ENCODE measurements around the gene GID4.
A peak's percentile ranks its signal among the peaks of the same experiment; 100 is the strongest.
"Not testable (repeated sequence)": the region's sequence is repeated elsewhere in the genome, so short reads cannot be mapped to it uniquely, and the experiment has no call there.

GID4 gene

DNA sequence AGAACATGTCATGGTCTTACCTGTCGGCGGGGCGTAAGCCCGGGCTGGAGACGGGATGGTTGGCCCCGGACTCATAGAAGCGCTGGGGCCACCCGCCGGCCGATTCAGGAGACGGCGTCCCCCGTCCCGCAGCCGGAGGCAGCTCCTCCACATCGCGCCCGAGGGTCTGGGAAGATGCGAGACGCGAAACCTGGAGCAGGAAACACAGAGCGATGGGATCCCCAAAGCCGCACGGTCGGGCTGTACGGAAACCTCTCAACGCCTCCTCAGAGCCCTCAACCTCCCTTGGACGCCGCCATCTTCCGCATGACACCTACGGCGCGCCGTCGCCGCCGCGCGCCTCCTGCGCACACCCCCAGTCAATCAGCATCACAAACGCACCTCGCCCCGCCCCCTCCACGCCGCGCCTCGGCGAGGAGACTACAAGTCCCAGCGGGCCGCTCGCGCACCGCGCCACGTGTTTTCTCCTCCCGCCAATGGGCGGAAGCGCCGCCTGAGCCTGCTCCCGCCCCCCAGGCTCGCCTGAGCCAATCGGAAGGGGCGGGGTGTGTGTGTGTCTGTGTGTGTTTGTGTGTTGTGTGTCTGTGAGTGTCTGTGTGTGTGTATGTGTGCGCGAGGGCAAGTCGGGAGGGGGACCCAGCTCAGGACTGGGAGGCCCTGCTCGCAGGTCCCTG, at the start of gene GID4, which contains the start of gene ATPAF2:
GID4 (plus strand) TSS at position 548 of the 674 bp plus-strand sequence; CDS start at position 605, 57 bp downstream.
ATPAF2 (minus strand) TSS at position 308 of the 674 bp plus-strand sequence; CDS start at position 153, 155 bp downstream.
- DNase-seq: peak; percentile 100

DNA sequence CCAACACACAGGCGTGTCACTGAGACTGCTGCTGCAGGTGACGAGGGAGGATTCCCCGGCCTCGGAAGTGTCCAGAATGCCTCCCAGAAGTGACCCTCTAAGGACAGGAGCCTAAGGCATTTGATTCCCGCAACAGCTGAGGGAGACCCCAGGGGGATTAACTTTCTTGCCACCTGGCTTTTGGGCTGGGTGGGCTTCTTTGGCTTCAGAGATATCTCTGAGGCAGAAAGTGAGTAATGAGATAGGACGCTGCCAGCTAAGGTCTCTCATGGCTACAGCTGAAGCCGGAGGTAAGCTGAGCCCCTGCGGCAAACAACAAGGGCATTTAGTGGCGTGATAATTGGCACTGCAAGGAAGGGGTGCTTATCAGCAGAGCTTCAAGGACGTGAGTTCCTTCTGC, 49.6 kb upstream of the GID4 start:
- no peak for DNase-seq

DNA sequence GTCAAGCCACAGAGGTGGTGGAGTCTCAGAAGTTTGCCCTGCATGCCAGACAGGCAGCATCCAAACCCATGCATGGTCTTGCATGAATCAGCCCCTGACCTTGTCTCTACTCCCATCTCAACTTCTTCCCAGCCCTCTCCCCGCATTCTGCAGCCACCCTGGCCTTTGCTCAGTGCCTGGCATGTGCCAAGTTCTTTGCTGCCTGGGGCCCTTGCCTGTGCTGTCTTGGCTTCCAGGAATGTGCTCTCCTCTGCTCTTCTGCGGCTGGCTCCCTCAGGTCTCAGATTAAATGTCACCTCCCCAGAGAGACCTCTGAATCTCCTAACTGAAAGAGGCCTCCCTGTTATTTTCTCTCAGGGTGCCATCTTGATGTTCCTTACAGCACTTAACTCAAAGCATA, 48.9 kb upstream of the GID4 start:
- no peak for DNase-seq

DNA sequence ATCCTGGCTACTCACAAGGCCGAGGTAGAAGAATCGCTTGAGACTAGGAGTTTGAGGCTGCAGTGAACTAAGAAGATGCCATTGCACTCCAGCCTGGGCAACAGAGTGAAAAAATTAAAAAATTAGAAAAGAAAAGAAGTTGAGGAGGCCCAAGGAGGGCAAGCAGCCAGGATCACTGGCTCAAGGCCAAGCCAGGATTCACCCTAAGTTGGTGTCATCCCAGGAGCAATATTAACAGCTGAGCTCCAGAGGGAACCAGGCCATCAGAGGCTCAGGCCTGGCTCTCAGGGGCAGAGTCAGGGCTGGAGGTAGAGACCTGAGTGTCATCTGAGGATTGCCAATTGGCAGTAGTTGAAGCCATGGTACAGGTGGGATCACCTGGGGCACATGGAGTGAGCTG, 45.8 kb upstream of the GID4 start:
- DNase-seq: no peak

DNA sequence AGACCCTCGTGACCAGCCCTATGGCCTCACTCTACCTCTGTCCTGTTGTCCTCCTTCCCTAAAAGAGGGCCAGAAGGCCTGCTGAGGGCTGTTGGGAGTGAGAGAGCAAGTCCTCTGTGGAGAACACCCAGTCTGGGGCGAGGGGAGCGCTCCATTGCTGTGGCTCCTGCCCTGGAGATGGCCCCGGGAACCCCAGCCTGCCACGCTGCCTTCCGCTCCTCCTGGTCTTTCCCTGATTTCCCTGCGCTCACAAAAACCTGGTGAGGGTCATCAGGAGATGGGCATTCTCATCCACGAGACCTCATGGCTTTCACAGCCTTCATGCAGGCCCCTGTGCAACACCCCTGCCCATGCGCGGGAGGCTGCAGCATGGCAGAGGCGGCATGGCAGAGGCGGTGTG, 45.4 kb upstream of the GID4 start:
- no peak for DNase-seq

DNA sequence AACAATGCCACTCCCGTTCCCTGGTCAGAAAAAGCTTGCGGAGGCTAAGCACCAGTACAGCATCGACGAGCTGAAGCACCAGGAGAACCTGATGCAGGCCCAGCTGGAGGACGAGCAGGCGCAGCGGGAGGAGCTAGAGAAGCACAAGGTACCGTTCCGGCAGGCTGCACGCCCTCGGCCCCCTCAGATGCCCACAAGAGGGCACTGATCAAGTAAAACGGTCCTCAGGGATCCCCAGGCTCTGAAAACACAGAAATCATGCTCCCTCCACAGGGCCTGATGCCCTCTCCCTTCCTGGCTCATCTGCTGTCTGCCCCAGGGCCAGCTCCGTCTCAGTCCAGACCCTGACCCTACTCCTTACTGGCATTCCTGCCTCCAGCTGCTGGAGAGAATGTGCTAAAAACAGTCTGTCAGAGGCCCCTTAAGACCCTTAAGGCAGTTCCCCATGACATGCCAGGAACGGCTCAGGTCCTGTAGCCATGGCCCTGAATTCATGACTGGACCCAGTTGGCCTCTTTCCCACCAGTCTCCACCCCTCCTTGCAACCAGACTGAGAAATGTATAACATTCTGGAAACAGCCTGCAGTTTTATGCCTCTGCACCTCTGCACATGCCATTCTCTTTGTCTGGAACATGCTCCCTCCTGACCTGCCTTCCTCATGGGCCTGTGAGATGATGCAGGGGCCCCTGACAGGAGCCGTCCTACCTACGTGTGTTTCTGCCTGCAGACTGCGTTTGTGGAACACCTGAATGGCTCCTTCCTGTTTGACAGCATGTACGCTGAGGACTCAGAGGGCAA, 44.7 kb upstream of the GID4 start:
- no peak for DNase-seq

DNA sequence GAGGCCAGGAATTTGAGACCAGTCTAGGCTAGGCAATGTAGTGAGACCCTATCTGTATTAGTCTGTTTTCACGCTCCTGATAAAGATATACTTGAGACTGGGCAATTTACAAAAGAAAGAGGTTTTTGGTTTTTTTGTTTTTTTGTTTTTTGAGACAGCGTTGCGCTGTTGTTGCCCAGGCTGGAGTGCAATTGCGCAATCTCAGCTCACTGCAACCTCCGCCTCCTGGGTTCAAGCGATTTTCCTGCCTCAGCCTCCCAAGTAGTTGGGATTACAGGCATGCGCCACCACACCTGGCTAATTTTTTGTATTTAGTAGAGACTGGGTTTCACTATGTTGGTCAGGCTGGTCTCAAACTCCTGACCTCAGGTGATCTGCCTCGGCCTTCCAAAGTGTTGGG, 43.3 kb upstream of the GID4 start:
- DNase-seq: not testable (repeated sequence)

DNA sequence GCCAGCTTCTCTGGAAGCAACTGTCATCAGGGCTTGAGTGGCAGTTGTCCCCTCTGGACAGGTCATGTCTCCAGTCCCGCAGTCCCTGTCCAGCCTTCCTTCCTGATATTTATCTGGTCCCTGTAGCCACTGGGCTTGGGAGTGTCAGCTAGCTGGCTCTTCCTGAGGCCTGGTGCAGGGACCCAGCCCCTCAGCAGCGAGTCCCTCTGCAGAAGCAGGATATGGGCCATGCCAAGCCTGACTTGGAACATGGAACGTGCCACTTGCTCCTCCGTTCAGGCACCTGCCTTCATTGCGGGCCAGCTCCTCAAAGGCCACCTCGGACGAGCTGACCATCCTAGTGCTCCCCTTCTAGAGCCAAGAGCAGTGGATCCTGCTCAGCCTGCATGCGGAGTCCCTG, 40.3 kb upstream of the GID4 start:
- DNase-seq: no peak

DNA sequence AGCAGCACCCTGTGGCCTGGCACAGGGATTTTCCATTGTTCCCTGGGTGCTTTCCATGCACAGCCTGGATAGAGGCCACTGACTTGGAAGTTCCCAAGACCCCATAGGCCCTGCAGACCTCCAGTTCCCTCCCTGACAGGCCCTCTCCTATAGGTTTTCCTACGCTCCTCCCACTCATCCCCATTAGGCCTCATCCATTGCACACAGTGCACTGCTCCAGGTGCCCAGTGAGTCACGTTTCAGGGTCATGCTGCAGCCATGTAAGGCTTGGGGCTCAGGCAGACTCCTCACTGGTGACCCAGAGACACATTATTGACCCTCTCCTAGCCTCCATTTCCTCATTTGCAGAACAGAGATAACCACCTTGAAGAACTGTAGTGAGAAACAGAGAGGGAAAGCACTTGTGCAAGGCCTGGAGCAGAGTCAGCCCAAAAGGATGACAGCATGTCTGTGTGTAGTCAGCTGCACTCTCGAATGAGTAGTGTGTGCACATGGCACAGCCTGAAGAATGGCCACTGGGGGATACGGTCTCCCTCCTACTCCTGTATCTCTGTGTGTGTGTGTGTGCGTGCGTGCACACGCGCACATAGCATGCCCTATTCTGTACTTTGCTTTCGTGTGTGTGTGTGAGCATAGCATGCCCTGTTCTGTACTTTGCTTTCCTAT, 39.7 kb upstream of the GID4 start:
- no peak for DNase-seq

DNA sequence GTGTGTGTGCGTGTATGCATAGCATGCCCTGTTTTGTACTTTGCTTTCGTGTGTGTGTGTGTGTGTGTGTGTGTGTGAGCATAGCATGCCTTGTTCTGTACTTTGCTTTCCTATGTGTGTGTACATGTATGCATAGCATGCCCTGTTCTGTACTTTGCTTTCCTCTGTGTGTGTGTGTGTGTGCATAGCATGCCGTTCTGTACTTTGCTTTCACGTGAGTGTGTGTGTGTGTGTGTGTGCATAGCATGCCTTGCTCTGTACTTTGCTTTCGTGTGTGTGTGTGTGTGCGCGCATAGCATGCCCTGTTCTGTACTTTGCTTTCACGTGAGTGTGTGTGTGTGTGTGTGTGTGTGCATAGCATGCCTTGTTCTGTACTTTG, 39.2 kb upstream of the GID4 start:
- DNase-seq: no peak

DNA sequence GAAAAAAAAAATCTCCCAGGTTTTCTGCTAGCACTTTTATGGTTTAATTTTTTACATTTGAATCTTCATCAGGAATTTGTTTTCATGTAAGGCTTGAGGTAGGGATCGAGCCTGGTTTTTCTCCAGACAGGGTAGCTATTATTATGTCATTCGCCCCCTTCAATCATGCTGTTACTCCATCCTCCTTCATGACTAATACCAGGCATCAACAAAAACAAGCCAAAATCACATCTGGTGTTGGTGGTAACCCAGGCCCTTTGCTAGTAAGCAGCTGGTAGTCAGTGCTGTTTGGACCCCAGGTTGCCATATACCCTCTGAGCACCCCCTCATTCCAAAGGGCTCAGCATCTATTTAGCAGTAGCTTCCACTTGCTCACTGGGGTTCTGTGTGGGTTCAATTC, 37.0 kb upstream of the GID4 start:
- DNase-seq: no peak

DNA sequence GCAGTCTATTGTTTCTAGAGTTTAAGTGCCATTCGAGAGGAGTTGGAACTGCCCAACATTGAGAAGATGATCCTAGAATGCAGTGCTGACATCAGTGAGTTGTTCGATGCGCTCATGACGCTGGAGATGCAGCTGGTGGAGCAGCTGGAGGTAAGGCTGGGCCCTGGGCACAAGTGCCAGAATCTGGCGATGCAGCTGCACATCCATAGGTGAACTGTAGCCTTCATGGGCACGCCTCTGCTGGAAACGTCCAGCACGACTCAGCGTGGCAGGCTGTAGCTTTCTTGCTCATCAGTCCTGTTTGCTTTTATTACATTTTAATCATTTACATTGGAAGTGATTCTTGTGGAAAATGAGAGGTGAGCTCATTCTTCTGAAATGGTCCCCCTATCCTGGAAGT, 34.9 kb upstream of the GID4 start:
- no peak for DNase-seq

DNA sequence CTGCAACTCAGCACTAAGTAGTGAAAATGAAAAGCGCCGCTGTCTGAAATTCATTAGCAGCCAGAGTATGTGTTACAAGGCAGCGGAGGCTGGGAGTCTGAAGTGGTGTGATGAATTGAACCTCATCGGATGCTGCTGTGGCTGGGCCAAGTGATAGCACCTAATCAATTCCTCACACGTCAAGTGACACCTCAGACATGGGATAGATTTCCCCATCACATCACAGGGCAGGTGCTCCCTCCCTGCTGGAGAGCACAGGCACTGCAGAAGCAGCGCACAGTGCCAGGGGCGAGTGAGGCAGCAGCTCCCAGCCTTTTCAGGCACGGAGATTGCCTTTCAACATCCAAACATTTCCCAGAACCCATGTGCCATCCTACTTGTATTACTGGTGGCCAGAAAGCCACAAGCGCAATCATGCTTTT, 34.3 kb upstream of the GID4 start:
- DNase-seq: no peak

DNA sequence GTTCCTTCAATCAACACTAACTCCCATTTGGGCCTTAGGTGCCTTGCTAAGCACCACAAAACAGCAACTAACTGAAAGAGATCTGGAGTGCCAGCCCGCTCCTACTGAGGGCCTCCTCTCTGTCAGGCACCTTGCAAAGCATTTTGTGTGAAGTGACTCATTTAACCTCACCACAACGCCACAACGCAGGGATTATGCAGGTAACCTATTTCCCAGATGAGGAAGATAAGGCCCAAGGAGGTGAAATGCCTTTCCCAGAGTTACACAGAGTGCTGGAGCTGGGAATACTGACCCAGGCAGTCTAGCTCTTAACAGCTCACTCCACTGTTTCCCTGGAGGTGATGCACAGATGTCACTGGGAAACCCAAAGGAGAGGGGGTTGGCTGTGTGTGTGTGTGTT, 33.7 kb upstream of the GID4 start:
- no peak for DNase-seq

DNA sequence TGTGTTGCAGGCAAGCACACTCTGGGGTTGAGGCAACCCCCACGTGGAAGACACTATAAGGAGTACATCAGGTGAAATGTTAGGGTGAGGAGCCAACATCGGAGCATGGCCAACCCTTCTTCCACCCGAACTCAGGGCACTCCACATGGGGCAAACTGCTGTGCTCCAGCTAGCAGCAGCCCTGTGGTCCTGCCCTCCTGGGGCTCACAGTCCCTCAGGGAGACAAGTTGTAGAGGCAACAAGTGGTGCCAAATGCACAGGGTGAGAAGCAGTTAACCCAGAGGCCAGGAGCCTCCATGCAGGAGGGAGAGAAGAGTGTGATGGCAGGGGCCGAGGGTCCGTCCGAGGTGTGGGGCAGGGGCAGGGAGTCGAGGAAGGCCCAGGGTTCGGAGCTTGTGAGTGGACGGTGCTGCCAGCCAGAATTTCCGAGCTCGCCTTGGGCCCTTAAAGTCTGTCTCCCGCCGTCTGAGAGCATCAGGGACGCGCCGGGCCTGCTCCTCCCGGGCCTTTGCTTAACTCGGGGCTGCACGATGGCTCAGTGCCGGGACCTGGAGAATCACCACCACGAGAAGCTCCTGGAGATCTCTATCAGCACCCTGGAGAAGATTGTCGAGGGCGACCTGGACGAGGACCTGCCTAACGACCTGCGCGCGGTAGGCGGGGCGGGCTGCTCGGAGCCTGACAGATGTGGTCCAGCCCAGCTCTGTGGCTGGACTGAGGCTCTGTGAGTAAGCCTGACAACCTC, 32.5 kb upstream of the GID4 start:
- DNase-seq: no peak

DNA sequence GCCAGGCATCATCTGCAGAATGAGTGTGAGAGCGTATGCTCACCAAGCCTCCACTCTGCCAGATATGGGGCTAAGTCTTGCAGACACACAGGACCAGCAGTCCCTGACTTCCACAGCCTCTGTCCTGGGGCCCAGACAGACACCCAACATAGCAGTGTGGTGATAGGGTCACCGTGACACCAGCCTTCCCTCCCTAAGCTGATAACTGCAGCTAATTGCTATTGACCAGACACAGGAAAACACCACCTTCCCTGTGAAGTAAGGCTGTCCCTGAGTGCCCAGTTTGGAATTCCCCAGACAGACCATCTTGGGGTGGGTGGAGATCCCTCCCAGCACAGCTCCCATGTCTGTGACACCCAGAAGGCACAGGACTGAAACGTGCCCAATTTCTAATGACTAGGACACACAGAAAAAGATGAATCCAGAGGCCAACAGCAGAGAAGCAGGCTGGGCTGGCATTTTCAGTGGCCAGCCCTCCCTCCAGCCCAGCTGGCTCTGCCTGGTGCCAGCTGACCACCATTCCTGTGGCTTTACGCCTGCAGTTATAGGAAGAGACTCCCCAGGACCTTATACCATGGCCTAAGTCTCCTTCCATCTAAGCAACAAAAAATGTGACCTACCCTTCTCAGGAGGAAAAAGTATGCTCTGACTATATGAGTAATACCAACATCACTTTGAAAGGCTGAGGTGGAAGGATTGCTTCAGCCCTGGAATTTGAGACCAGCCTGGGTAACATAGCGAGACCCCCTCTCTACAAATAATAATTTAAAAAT, 30.5 kb upstream of the GID4 start:
- no peak for DNase-seq

DNA sequence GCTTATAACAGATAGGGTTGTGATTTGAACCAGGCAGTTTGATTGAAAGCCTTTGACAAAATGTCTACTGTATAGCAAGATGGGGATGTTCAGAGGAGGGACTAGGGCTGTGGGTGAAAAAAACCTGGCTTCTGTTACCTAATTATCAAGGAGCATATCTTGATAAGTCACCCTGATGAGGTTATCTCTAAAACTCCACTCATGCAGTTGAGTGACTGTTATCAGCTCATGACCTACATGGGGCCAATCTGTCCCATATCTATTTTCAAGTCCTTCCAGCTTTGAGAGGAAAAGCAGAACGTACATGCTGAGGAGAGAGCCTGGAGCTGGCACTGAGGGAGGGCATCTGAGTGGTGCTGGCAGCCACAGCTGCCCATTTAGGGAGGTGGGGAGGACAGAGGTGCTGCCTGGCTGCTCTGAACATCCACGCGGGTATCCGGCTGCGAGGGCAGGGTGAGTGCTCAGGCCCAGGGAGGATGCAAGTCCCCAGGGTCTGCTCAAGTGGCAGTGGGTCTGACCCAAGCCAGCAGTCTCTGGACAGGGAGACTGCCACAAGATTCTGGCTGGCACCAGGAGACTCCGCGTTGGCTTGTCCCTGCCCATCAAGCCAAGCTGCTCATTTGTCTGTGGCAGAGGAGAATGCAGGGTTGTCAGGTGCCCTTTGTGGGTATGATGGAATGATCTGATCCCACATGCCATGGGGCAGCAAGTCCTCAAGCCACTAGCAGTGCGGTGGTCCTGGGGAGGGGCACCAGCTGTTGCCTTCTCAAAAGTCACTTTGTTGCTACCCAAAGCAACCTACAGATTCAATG, 29.4 kb upstream of the GID4 start:
- no peak for DNase-seq

DNA sequence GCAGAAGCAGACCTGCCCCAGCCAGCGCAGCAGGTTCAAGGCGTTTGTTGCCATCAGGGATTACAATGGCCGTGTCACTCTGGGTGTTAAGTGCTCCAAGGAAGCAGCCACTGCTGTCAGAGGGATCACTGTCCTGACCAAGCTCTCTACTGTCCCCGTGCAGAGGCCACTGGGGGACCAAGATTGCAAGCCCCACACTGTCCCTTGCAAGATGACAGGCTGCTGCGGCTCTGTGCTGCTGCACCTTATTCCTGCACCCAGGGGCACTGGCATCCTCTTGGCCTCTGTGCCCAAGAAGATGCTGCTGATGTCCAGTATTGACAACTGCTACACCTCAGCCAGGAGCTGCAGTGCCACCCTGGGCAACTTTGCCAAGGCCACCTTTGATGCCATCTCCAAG, 27.9 kb upstream of the GID4 start:
- DNase-seq: no peak

DNA sequence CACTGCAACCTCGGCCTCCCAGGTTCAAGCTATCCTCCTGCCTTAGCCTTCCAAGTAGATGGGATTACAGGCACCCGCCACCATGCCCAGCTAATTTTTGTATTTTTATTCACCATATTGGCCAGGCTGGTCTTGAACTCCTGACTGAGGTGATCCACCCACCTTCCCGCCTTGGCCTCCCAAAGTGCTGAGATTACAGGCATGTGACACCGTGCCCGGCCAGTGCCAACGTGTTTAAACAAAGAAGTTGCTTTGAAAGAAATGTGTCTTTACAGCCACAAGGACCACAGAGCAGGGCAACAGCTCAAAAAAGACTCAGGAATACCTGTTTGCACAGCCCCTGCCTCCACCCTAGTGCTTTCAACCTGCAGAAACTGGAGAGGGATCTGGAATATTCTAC, 25.2 kb upstream of the GID4 start:
- DNase-seq: no peak

DNA sequence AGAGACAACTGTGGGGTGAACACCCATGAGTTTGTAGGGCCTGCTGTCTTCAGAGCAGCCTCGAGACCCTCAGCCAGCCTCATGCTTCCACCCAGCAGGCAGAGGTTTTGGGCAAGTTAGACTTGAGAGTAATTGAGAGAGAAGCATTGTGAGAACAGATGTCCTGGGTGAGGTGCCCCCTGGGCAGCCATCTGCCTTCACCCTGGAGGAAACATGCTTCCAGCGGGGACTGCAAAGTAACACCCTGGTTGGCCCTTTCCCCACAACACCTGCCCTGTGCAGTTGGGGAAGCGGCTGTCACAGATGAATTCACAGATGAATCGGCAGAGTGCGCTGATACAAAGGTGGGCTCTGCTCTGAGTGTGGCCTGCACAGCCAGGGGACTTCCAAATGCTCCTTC, 23.6 kb upstream of the GID4 start:
- no peak for DNase-seq

DNA sequence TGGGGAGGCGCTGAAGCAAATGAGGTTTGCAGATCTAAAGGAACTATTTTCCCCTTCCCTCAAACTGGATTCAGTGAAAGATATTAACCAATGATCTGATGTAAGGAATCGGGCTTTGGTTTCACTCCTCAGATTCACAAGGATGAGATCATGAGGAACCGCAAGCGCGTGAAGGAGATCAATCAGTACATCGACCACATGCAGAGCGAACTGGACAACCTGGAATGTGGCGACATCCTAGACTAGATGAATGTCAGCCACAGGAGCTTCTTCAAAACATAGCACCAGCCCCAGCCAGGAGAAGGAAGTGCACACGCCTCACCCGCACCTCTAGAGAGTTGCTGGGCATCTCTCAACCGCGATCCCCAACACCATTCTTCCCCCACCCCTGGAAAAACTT, 22.8 kb upstream of the GID4 start:
- DNase-seq: no peak

DNA sequence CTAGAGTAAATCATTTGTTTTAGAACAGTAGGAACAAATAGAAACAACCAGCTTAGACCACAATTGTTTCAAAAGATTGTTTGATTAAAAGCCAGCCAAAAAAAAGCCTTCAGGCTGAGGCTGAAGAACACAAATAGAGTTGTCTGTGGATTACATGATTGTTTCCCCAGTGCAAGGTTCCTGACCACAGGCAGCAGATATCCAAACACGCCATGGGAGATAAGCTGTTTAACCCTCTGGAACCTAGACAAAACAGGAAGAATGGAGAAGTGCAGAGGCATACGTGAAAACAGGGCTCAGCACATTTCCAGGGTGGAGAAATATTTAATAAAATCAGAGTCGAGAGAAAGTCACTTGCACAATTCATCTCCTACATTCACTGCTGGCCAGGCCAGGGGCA, 21.2 kb upstream of the GID4 start:
- DNase-seq: no peak
